Activated CD8-positive, alpha-beta memory T cell treated with anti-CD3 and anti-CD28 coated beads, Interleukin-2, amount 50 U/mL, for 48 hours (primary cell): ENCODE data around the gene UQCRC1.

Source experiments
- DNase-seq: peaks from one replicate; pipeline ENCODE4 v3.0.0-alpha.2; 2020

UQCRC1 gene

DNA sequence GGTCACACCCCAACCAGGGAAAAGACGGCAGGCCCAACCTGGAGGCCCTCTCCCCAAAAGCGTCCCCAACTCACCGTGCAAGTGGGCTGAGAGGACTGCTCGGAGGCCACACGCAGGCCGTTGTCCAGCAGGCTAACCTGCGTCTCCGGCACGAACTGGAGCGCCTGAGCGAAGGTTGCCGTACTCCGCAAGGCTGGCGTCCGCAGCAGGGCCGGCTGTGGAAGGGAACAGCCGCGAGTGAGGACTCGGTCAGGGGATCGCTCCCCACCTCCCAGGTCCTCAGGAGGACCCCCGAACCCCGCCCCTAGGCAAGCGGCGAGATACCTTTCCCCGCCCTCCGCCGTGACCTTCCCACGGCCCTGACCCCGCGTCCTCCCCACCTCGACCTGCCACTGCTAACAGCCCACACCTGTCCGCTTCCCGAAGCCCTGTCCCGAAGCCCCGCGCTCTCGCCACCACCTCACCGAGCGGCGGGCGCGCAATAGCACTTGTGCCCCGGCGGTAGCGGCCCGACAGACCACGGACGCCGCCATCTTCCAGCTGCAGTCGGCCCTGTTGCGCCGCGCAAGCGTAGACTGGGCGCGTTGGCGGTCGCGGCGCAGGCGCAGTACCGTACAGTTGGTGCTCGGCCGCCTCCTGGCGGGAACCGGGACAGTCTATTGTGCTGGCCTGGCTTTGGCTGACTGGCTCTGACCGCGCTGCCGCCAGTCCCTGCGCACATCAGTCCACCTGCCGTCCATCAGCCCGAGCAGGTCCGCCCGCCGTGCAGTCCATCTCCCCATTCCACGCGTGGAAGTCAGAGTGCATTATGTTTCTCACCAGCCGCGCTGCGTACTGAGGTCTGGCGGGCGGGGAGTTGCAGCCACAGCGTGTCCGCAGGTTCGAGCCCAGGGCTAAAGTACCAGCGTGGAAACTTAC lies at the start of gene UQCRC1:
Gene UQCRC1 (minus strand): TSS at position 559 of the 918 bp plus-strand sequence. CDS start 26 bp downstream, at position 533.
- peak; percentile 95 for DNase-seq

DNA sequence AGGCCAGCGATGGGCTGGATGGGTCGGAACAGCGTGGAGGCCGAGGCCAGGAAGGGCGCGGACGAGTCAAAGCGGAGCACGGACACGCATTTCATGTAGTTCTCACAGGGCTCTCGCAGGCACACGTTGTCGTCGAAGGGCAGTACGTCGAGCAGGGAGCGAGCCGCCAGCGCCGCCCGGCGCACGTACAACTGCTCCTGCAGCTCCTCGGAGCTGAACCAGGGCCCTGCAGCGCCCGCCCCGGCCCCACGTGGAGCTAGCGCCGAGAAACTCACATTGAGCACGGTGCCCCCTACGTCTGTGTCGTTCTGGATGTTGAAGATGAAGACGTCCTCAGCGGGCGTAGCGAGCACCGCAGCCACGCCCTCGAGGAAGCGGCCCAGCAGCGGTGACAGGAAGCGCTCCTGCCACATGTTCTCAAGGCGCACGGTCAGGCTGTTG lies 47.4 kb upstream of the UQCRC1 start:
- peak; percentile 65 for DNase-seq

DNA sequence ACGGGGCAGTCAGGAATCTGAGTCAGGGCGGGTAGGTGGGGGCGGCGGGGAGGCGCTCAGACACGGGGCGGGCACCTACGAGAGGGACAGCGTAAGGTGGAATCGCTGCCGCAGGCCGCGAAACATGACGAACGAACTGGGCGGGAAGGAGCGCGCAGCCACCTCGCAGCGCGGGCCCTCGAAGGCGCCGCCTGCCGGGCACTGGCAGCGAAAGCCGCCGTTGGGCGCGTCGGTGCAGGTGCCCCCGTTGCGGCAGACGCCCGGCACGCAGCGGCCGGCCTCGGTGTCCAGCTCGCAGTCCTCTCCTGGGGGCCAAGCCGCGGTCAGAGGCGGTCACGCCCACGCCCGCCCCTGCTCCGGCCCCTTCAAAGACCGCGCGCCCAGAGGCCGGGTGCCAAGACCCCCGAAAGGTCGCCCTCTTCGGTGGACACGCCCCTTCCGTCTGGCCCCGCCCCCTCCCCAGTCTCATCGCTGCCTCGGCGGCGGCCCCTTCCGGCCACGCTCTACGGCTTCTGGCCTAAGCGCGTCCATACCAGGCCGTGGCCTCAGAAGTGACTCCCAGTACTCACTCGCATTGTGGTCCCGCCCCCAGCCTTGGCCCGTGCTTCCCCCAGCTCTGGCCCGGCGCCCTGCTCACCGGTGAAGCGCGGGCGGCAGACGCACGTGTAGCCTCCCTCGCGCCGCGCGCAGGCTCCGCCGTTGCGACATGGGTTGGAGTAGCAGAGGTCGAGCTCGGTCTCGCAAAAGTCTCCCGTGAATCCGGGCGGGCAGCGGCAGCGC lies 46.8 kb upstream of the UQCRC1 start:
- DNase-seq, result peak; percentile 93

GRCh38 chr3:48655606-48656005 lies 46.2 kb upstream of the UQCRC1 start:
- no peak for DNase-seq

- DNase-seq, result no peak
These were observed 45.6 kb upstream of the UQCRC1 start for GRCh38 chr3:48655063-48655462.

- DNase-seq, result no peak
These were observed 43.7 kb upstream of the UQCRC1 start for GRCh38 chr3:48652923-48653715.

GRCh38 chr3:48651771-48652170 lies 42.3 kb upstream of the UQCRC1 start:
- DNase-seq, result no peak

GRCh38 chr3:48650723-48651122 lies 41.3 kb upstream of the UQCRC1 start:
- no peak for DNase-seq

DNA sequence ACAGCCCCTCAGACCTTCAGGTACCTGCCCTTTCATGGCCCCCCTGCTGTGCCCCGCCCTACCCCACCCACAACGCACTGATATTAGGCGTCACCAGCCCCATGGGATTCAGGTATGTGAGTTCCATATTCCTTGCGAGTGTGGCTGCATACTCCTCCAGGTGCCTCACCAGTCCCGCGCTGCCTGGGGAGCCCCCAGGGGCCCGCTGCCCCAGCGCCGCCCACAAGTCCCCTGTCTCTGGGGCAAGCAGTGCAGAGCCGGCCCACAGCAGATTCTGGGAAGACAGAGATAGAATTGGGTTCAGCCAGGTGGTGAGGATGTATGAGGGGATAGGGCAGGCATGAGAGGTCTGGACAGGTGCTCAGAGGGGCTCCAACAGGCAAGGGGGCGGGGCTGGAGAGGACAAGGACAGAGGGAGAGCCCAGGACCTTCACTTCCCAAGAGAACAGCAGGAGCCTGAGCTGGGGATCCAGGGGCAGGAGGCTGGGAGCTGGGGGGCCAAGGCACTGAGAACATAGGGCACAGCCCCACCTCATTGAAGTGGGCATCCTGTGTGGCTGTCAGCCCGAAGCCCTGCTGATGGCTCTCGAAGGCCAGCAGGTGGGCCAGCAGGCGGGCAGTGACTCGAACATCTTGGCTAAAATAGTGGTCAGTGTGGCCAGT lies 38.9 kb upstream of the UQCRC1 start:
- no peak for DNase-seq

DNA sequence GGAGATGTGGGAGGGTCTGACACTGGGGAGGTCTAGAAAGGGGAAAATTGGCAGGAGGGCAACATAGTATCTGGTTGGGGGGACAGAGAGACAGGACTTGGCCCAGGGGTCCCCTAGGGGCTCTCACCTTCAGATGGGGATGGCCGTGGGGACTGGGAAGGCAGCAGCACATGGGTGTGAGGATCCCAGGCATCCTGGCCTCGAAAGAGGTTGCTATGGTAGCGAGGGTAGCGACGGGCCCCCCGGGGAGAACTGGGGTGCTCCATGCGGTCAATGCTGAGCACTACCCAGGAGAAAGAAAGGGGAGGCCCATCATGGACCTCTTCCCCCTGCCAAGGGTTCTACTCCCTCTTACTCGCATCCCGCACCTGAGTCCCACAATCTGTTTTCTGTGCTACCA lies 38.3 kb upstream of the UQCRC1 start:
- DNase-seq, result no peak

GRCh38 chr3:48644898-48645760 lies 35.7 kb upstream of the UQCRC1 start:
- no peak for DNase-seq

GRCh38 chr3:48642605-48643004 lies 33.2 kb upstream of the UQCRC1 start:
- DNase-seq, result no peak

GRCh38 chr3:48641396-48641795 lies 31.9 kb upstream of the UQCRC1 start:
- no peak for DNase-seq

- no peak for DNase-seq
These were observed 30.6 kb upstream of the UQCRC1 start for GRCh38 chr3:48639944-48640606.

DNA sequence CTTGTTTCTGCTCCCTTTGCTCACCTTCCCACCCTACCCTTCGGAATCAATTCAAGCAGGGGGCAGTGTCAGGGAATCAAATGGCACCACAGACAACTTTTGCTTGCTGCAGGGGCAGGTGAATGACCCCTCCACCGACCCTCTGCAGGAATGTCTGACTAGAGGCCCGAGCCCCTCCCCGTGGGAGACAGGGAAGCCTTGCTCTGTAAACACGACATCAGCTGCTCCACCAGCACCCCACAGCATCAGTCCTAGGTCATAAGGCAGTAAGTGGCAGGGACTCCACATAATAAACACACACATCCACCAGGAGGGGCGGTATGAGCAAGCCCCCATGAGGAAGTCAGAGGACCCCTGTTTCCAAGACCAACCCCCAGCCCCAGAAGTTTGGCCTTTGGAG lies 27.9 kb upstream of the UQCRC1 start:
- DNase-seq, result no peak

DNA sequence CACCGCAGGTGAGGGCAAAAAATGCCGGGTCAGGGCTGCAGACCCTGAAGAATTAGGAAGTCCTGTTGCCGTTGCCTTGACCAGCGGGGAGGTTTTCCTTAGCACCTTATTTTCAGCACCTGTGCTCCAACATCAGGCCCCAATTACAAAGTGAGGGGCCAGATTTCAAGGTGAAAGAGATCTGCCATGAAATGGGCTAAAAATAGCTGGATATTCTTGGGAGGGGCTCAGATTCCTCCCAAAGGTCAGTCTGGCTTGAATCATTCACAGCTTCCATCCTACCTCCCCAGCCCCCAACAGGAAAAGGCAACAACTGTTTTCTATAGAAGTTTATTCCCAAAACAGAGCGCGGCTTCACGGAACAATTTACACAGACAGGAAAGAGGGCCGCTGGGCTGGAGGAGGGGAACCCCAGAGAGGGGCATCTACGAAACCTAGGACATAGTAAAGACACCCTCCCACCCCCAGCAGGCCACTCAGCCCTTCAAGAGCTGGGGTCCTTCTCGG lies 26.8 kb upstream of the UQCRC1 start:
- DNase-seq, result no peak

DNA sequence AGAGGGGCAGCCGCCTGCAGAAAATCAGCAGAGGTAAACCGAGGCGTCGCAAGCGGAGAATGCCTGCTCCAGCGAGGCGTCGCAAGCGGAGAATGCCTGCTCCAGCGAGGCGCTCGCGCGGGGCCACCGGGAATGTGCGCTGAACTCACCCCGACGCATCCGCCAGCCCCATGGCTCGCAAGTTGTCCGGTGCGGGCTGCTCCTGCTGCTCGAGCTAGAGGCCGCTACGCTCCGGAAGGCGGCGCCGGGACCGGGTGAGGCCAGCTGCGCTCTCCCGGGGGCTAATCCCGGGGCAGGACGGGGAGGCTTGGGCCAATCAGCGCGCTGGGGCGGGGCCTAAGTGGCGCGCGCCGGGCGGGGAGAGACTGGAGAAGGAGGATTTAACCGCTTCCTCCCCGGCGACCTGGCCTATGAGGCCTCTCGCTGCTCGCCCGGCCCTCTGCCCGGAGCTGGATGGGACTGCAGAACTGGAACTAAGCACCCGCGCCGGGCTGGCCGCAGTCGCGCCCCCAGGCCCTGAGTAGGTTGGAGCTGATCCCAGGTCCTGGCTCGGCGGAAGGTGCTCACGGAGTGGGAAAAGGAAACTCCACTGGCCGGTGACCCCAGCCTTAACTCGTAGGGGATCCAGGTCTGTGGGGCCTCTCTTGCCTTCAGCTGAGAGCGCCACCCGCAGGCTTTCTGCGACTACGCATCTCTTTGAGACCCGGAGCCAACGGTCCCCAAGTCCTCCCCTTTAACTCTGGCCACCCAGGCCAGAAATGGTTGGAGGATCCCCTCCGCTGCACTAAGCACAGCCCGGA lies 26.0 kb upstream of the UQCRC1 start, which contains the start of gene SLC26A6:
Gene SLC26A6 (minus strand): TSS at position 240 of the 800 bp plus-strand sequence. CDS start 68 bp downstream, at position 172.
- peak; percentile 97 for DNase-seq

GRCh38 chr3:48634661-48635221 lies 25.3 kb upstream of the UQCRC1 start:
- peak; percentile 85 for DNase-seq

DNA sequence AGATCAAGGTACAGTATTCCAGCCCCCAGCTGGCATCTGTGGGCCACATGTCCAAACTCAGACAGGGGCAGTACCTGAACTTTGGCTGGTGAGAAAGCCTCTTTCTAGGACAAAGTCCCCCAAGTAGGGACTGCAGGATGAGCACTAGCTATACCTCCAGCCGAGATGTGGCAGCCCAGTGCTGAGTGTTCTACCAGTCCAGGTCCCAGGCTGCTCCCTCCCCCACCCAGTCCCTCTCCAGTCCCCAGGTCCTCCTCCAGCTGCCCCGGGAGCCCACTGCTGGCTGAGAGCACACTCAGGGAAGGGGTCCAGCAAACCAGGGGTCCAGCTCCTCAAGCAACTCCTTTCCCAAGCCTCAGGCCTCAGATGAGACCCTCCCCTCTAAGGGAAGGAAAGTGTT lies 24.3 kb upstream of the UQCRC1 start:
- no peak for DNase-seq
